Measurements from ENCODE around the gene KCND3.

DNA sequence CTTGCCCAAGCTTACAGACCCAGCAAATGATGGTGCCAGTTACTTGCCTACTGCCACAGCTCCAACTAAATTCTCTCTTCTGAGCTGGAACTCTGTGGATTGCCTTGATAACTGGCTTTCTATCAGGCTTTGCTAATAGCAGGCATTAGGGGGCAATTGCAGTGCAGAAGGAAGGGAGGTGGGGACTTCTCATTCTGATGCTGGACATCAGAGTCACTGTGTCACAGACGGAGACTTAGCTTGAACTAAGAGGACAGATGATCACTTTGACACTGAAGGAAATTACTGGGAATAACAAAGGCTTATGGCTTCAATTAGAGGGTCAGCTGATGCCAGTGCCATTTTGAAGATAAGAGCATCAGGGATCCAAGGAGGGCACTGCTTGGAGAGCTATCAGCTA lies 119.3 kb downstream of the KCND3 start:
- TF ChIP-seq, protein P1, sequence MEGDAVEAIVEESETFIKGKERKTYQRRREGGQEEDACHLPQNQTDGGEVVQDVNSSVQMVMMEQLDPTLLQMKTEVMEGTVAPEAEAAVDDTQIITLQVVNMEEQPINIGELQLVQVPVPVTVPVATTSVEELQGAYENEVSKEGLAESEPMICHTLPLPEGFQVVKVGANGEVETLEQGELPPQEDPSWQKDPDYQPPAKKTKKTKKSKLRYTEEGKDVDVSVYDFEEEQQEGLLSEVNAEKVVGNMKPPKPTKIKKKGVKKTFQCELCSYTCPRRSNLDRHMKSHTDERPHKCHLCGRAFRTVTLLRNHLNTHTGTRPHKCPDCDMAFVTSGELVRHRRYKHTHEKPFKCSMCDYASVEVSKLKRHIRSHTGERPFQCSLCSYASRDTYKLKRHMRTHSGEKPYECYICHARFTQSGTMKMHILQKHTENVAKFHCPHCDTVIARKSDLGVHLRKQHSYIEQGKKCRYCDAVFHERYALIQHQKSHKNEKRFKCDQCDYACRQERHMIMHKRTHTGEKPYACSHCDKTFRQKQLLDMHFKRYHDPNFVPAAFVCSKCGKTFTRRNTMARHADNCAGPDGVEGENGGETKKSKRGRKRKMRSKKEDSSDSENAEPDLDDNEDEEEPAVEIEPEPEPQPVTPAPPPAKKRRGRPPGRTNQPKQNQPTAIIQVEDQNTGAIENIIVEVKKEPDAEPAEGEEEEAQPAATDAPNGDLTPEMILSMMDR (IDR thresholded peaks at IDR 0.05) = no peak
- TF ChIP-seq EZH2 (IDR thresholded peaks at IDR 0.05) = no peak
- no peak for TF ChIP-seq EZH2phosphoT487 (IDR thresholded peaks at IDR 0.05)

Data from neural progenitor cell (in vitro differentiated cells).